Breast epithelium (tissue), 3 donors: ENCODE measurements around the gene KDM6A.

Experiments used
- CTCF ChIP-seq, 3 donors: fragments of 450-650 bp; IDR thresholded peaks; one replicate each; pipeline ENCODE4 v1.5.1; 2016 to 2017; ENCODE audit warnings: antibody characterized with exemption in 3 of 3, mild to moderate bottlenecking in 3 of 3, moderate library complexity in 3 of 3
- POLR2A ChIP-seq: fragments of 450-650 bp; IDR thresholded peaks from one replicate; pipeline ENCODE4 v1.6.1; 2016; ENCODE audit warnings: antibody characterized with exemption, mild to moderate bottlenecking, moderate library complexity
- POLR2AphosphoS5 ChIP-seq, 3 donors: sonication (generic); formaldehyde crosslinking; IDR thresholded peaks; one replicate each; pipeline ENCODE4 v1.6.1; 2017; ENCODE audit warnings: antibody characterized with exemption in 3 of 3

GRCh38 chrX:44844204-44844603, 28.8 kb upstream of the KDM6A start:
- TF ChIP-seq POLR2A (no peak), CTCF (IDR thresholded peaks at IDR 0.05) (no peak), POLR2AphosphoS5 (IDR thresholded peaks at IDR 0.05) (no peak)
